ENCODE results near the gene UBAC2. TPM values are rescaled to one million over a fixed set of nuclear protein-coding genes. Genes with fewer than 3 reads are reported as not detected.

The UBAC2 gene
- total and polyA plus RNA-seq, 2 of the 4 experiments (the other 2 are of a cell fraction) = 20.8 to 36.3 TPM

GRCh38 chr13:99268822-99269221 is 68.2 kb downstream of the UBAC2 start:
- no peaks in the 10 kb centered on the region for H3K27me3 ChIP-seq (ENCODE audit: control insufficient read depth, insufficient read depth, low read length)

More at GRCh38 chr13:99268822-99269221, 68.2 kb downstream of the UBAC2 start:
- Histone ChIP-seq H2BK15ac (ENCODE audit: low read depth, low read length) (no peak overlapping the region), H3K79me1 (ENCODE audit: low read depth in 1 of 2, low read length in 2 of 2) (peaks cover 0 to 6% of the 10 kb centered on the region in 2 experiments; a peak in 3 of 4 replicates), H3K9me1 (ENCODE audit: insufficient read depth, low read length) (no peaks in the 10 kb centered on the region), H4K5ac (ENCODE audit: low read depth, low read length) (no peak overlapping the region), H2BK120ac (ENCODE audit: low read depth, low read length) (no peak overlapping the region), H2AK9ac (replicated peaks; ENCODE audit: low read depth, low read length, poor library complexity) (no peak overlapping the region), H2AK5ac (ENCODE audit: low read depth, low read length) (no peak overlapping the region), H3K56ac (ENCODE audit: extremely low read depth, insufficient read depth, low read length) (no peak overlapping the region), H4K91ac (ENCODE audit: insufficient read depth, low read depth, low read length) (no peak overlapping the region), H3K23ac (ENCODE audit: low read depth, low read length) (no peak overlapping the region), H3K14ac (replicated peaks; ENCODE audit: low read depth, low read length) (no peak overlapping the region), H4K20me1 (ENCODE audit: insufficient read depth, low read length) (0 out of 2 replicates have a peak, but pooled peaks cover 5% of the 10 kb centered on the region), H3K4me1 (ENCODE audit: control insufficient read depth, insufficient read depth, low read length) (no peaks in the 10 kb centered on the region), H3K27ac (ENCODE audit: insufficient read depth, low read length) (no peak overlapping the region), H3K4ac (ENCODE audit: low read depth, low read length) (no peak overlapping the region), H2BK20ac (ENCODE audit: low read depth, low read length) (no peak overlapping the region), H2BK5ac (ENCODE audit: low read depth, low read length, poor library complexity, severe bottlenecking) (no peak overlapping the region), H3K9me3 (ENCODE audit: control insufficient read depth, insufficient read depth, low read length) (no peaks in the 10 kb centered on the region; the same call in none of the 2 replicates), H3K4me2 (ENCODE audit: low read depth, low read length) (no peak overlapping the region), H3K4me3 (ENCODE audit: insufficient read depth, low read depth, low read length) (no peak overlapping the region), H3K18ac (ENCODE audit: low read depth, low read length) (no peak overlapping the region), H3K9ac (ENCODE audit: low read depth, low read length) (no peak overlapping the region), H2AFZ (replicated peaks; ENCODE audit: low read length, poor library complexity) (no peak overlapping the region), H3K36me3 (ENCODE audit: control insufficient read depth, insufficient read depth, low read length) (peaks cover 5% of the 10 kb centered on the region), H4K8ac (ENCODE audit: low read depth in 2 of 2, low read length in 2 of 2) (no peak overlapping the region)
- DNase-seq = no peak
- WGBS, 2 experiments (ENCODE audit: extremely low coverage in 2 of 2, insufficient read length in 1 of 2) = no CpG with 5 or more reads among the region's 3 CpGs
- no peak for TF ChIP-seq USF2 (IDR thresholded peaks at IDR 0.05; ENCODE audit: low read depth, low read length)
- no peak for TF ChIP-seq NFE2L2 (IDR thresholded peaks at IDR 0.05; ENCODE audit: low read depth, low read length)
- no peak for TF ChIP-seq ELK1 (IDR thresholded peaks at IDR 0.05; ENCODE audit: borderline replicate concordance, low read depth, low read length)
- no peak for TF ChIP-seq MAZ (IDR thresholded peaks at IDR 0.05; ENCODE audit: borderline replicate concordance, low read depth, low read length)
- no peak for TF ChIP-seq MAFK (IDR thresholded peaks at IDR 0.05; ENCODE audit: low read depth, low read length)
- TF ChIP-seq CEBPB (IDR thresholded peaks at IDR 0.05; ENCODE audit: low read depth, low read length) = no peak
- no peak for TF ChIP-seq RAD21 (IDR thresholded peaks at IDR 0.05; ENCODE audit: low read length)
- TF ChIP-seq POLR2A (IDR thresholded peaks at IDR 0.05; ENCODE audit: low read depth, low read length) = no peak
- TF ChIP-seq RFX5 (IDR thresholded peaks at IDR 0.05; ENCODE audit: low read depth, low read length) = no peak
- TF ChIP-seq FOS (IDR thresholded peaks at IDR 0.05; ENCODE audit: low read depth, low read length) = no peak
- no peak for TF ChIP-seq CHD1 (IDR thresholded peaks at IDR 0.05; ENCODE audit: low read depth, low read length)
- no peak for TF ChIP-seq SMC3 (IDR thresholded peaks at IDR 0.05; ENCODE audit: low read depth, low read length)
- no peak for TF ChIP-seq RCOR1 (IDR thresholded peaks at IDR 0.05; ENCODE audit: insufficient replicate concordance, low read length)
- no peak for TF ChIP-seq MXI1 (IDR thresholded peaks at IDR 0.05; ENCODE audit: borderline replicate concordance, low read depth, low read length)
- TF ChIP-seq BHLHE40 (IDR thresholded peaks at IDR 0.05; ENCODE audit: low read depth, low read length) = no peak
- no peak for TF ChIP-seq CTCF (conservative IDR thresholded peaks at IDR 0.05; ENCODE audit: low read depth, low read length)
- dilution Hi-C loops (cut with HindIII; ENCODE audit: low sequenced_read_pairs, unreplicated experiment) (no loop called here), intact Hi-C loops (cut with micrococcal nuclease) (loop anchor here (1.0 to 10.0 kb wide), 3 partner anchors 168 to 424 kb away; no protein-coding TSS in a partner anchor), in situ Hi-C loops (cut with MboI; ENCODE audit: low sequenced_read_pairs) (no loop called here)
- ATAC-seq (ENCODE audit: low read depth) = no peak
- BruUV-seq (replicated peaks) = no TSS peak
- ChIA-PET CTCF (interaction anchor here (0.9 to 4.5 kb wide), 9 partner anchors 11 to 171 kb away, joined by 3 to 85 read pairs (median 6); no protein-coding TSS in a partner anchor), POLR2A (ENCODE audit: unreplicated experiment) (no interaction called here)

All from IMR-90 (cell line).